ENCODE data around the gene STK32A. TPM values are rescaled to one million over a fixed set of nuclear protein-coding genes. Genes with fewer than 3 reads are reported as not detected.

Gene STK32A
- polyA plus RNA-seq, 1 donor (not counting 4 experiments of a cell fraction or from before 2014, with no cell fraction given), result 0.01 TPM

DNA sequence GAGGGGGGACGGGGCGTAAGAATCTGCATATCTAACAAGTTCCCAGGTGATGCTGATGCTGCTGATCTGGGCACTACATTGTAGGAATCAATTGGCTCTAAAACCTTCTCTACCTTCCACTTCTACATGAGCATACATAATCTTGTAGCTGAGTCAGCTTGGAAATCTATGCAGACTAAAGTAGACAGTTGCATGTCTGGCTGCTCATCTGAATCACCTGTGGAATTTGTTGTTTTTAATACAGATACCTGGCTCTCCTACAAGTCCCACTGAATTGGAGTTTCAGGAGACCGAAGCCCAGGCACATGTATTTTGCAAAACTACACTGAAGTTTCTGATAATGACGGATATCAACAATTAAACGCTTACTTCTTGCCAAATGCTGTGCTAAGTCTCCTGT is 113.6 kb downstream of the STK32A start:
- H3K27me3 ChIP-seq (ENCODE audit: control insufficient read depth, extremely low read depth, insufficient read depth, low read length), result no peaks in the 10 kb centered on the region
- TF ChIP-seq EZH2 (IDR thresholded peaks at IDR 0.05; ENCODE audit: low read length), result no peak
- TF ChIP-seq, protein P1, sequence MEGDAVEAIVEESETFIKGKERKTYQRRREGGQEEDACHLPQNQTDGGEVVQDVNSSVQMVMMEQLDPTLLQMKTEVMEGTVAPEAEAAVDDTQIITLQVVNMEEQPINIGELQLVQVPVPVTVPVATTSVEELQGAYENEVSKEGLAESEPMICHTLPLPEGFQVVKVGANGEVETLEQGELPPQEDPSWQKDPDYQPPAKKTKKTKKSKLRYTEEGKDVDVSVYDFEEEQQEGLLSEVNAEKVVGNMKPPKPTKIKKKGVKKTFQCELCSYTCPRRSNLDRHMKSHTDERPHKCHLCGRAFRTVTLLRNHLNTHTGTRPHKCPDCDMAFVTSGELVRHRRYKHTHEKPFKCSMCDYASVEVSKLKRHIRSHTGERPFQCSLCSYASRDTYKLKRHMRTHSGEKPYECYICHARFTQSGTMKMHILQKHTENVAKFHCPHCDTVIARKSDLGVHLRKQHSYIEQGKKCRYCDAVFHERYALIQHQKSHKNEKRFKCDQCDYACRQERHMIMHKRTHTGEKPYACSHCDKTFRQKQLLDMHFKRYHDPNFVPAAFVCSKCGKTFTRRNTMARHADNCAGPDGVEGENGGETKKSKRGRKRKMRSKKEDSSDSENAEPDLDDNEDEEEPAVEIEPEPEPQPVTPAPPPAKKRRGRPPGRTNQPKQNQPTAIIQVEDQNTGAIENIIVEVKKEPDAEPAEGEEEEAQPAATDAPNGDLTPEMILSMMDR (optimal IDR thresholded peaks at IDR 0.05 in 1 of 3, IDR thresholded peaks at IDR 0.05 in 1 of 3, conservative IDR thresholded peaks at IDR 0.05 in 1 of 3; ENCODE audit: extremely low read depth in 1 of 3, insufficient read depth in 2 of 3, low read length in 3 of 3), result no peak
- FAIRE-seq, result no peak
- no peak overlapping the region for H3K4me2 ChIP-seq (ENCODE audit: control insufficient read depth, extremely low read depth, insufficient read depth, low read depth, low read length)
- H3K27ac ChIP-seq (ENCODE audit: control insufficient read depth, insufficient read depth, low read length), result no peak overlapping the region
- no peaks in the 10 kb centered on the region for H3K36me3 ChIP-seq (ENCODE audit: control insufficient read depth in 2 of 2, extremely low read depth in 1 of 2, insufficient read depth in 2 of 2, low read length in 2 of 2)
- H2AFZ ChIP-seq (ENCODE audit: control insufficient read depth, low read length), result no peak overlapping the region
- no peaks in the 10 kb centered on the region for H3K9me1 ChIP-seq (ENCODE audit: control insufficient read depth, extremely low read depth, insufficient read depth, low read length)
- no peaks in the 10 kb centered on the region for H4K20me1 ChIP-seq (ENCODE audit: control insufficient read depth, extremely low read depth, insufficient read depth, low read length)
- no peaks in the 10 kb centered on the region for H3K4me1 ChIP-seq (ENCODE audit: control insufficient read depth, extremely low read depth, insufficient read depth, low read length)
- no peaks in the 10 kb centered on the region for H3K79me2 ChIP-seq (ENCODE audit: control insufficient read depth, insufficient read depth, low read length)
- no peak for DNase-seq (ENCODE audit: low read depth, low spot score)
- no peak overlapping the region for H3K4me3 ChIP-seq (ENCODE audit: control insufficient read depth in 2 of 3, extremely low read depth in 1 of 3, insufficient read depth in 2 of 3, low read depth in 1 of 3, low read length in 3 of 3)
- no peaks in the 10 kb centered on the region for H3K9me3 ChIP-seq (ENCODE audit: control insufficient read depth, low read depth, low read length)
- dilution Hi-C loops (cut with MboI; ENCODE audit: extremely low pct_ligation_motif_present, low sequenced_read_pairs), result no loop called here
- H3K9ac ChIP-seq (ENCODE audit: control insufficient read depth, extremely low read depth, insufficient read depth, low read length), result no peak overlapping the region

DNA sequence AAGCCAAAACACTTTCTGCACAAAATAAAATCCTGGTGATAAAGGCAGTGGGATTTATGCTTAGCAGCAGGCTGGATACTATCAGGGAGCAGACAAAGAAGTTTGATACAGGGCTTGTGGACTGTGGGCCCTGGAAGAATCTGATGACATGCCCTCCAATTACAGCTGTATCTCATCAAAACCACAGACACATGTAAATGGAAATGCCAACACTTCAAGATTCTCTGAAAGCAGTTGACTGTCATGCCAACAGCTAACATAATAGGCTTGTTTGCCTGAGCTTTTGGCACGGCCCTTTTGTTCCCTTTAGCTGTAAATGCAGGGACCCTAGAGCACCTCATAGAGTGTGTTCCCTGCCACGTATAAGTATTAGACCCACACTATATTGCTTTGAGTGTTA is 114.4 kb downstream of the STK32A start:
- H3K27me3 ChIP-seq (ENCODE audit: control insufficient read depth, extremely low read depth, insufficient read depth, low read length), result no peaks in the 10 kb centered on the region
- H3K27ac ChIP-seq (ENCODE audit: control insufficient read depth, insufficient read depth, low read length), result no peak overlapping the region
- no peak overlapping the region for H3K4me3 ChIP-seq (ENCODE audit: control insufficient read depth in 2 of 3, extremely low read depth in 1 of 3, insufficient read depth in 2 of 3, low read depth in 1 of 3, low read length in 3 of 3)
- TF ChIP-seq EZH2 (IDR thresholded peaks at IDR 0.05; ENCODE audit: low read length), result no peak
- TF ChIP-seq, protein P1 (optimal IDR thresholded peaks at IDR 0.05 in 1 of 3, IDR thresholded peaks at IDR 0.05 in 1 of 3, conservative IDR thresholded peaks at IDR 0.05 in 1 of 3; ENCODE audit: extremely low read depth in 1 of 3, insufficient read depth in 2 of 3, low read length in 3 of 3), result no peak
- dilution Hi-C loops (cut with MboI; ENCODE audit: extremely low pct_ligation_motif_present, low sequenced_read_pairs), result no loop called here
- no peaks in the 10 kb centered on the region for H4K20me1 ChIP-seq (ENCODE audit: control insufficient read depth, extremely low read depth, insufficient read depth, low read length)
- no peaks in the 10 kb centered on the region for H3K9me1 ChIP-seq (ENCODE audit: control insufficient read depth, extremely low read depth, insufficient read depth, low read length)
- H2AFZ ChIP-seq (ENCODE audit: control insufficient read depth, low read length), result no peak overlapping the region
- H3K79me2 ChIP-seq (ENCODE audit: control insufficient read depth, insufficient read depth, low read length), result no peaks in the 10 kb centered on the region
- no peak overlapping the region for H3K9ac ChIP-seq (ENCODE audit: control insufficient read depth, extremely low read depth, insufficient read depth, low read length)
- FAIRE-seq, result no peak
- no peak overlapping the region for H3K4me2 ChIP-seq (ENCODE audit: control insufficient read depth, extremely low read depth, insufficient read depth, low read depth, low read length)
- no peaks in the 10 kb centered on the region for H3K4me1 ChIP-seq (ENCODE audit: control insufficient read depth, extremely low read depth, insufficient read depth, low read length)
- H3K9me3 ChIP-seq (ENCODE audit: control insufficient read depth, low read depth, low read length), result no peaks in the 10 kb centered on the region
- no peaks in the 10 kb centered on the region for H3K36me3 ChIP-seq (ENCODE audit: control insufficient read depth in 2 of 2, extremely low read depth in 1 of 2, insufficient read depth in 2 of 2, low read length in 2 of 2)
- no peak for DNase-seq (ENCODE audit: low read depth, low spot score)

Data from keratinocyte (primary cell).